Neural cell (in vitro differentiated cells): ENCODE results near the gene NPAS3. TPM values are rescaled to one million over a fixed set of nuclear protein-coding genes. Genes with fewer than 3 reads are reported as not detected.

Experiments
- H2AFZ ChIP-seq: fragments of 200-600, 300-800 bp; sonication (generic), shearing (Covaris generic); 2 replicates; pipeline ENCODE4 v1.6.0; 2014; ENCODE audit warnings: low read depth, mild to moderate bottlenecking, antibody characterized with exemption, low read length, moderate library complexity
- H3F3A ChIP-seq: fragments of 200-600 bp; shearing (Covaris generic); 2 replicates; pipeline ENCODE4 v1.6.1; 2016; ENCODE audit warnings: mild to moderate bottlenecking, moderate library complexity, mixed read lengths, antibody characterized with exemption, low read length; ENCODE audit not compliant: insufficient read depth, poor library complexity, severe bottlenecking
- H3K27ac ChIP-seq: fragments of 200-600, 300-800 bp; sonication (generic), shearing (Covaris generic); 2 replicates; pipeline ENCODE4 v1.5.1; 2014; ENCODE audit warnings: mild to moderate bottlenecking, low read length, moderate library complexity
- H3K27me3 ChIP-seq: fragments of 300-800, 200-600 bp; sonication (generic), shearing (Covaris generic); 2 replicates; pipeline ENCODE4 v1.6.0; 2014; ENCODE audit warnings: mild to moderate bottlenecking, low read depth, low read length, moderate library complexity; ENCODE audit not compliant: insufficient read depth
- H3K36me3 ChIP-seq: fragments of 300-800, 200-600 bp; sonication (generic), shearing (Covaris generic); 2 replicates; pipeline ENCODE4 v1.5.1; 2014; ENCODE audit warnings: mild to moderate bottlenecking, antibody characterized with exemption, low read length, moderate library complexity; ENCODE audit not compliant: insufficient read depth
- H3K4me2 ChIP-seq: fragments of 300-800, 200-600 bp; sonication (generic), shearing (Covaris generic); 2 replicates; pipeline ENCODE4 v1.6.0; 2014; ENCODE audit warnings: mild to moderate bottlenecking, low read length
- H3K4me3 ChIP-seq: fragments of 300-800, 200-600 bp; sonication (generic), shearing (Covaris generic); 2 replicates; pipeline ENCODE4 v1.5.1; 2014; ENCODE audit warnings: mild to moderate bottlenecking, low read length, moderate library complexity
- H3K79me2 ChIP-seq: fragments of 200-600 bp; shearing (Covaris generic); replicated peaks from 2 replicates; pipeline ENCODE4 v1.6.0; 2014; ENCODE audit warnings: mild to moderate bottlenecking, low read length, moderate library complexity; ENCODE audit not compliant: insufficient read depth
- H3K9ac ChIP-seq: fragments of 300-800, 200-600 bp; sonication (generic), shearing (Covaris generic); 2 replicates; pipeline ENCODE4 v1.6.1; 2016; ENCODE audit warnings: mild to moderate bottlenecking, low read length, mixed read lengths
- H3K9me2 ChIP-seq: fragments of 200-600 bp; shearing (Covaris generic); 2 replicates; pipeline ENCODE4 v1.6.1; 2016; ENCODE audit warnings: mild to moderate bottlenecking, low read length, mixed read lengths; ENCODE audit not compliant: insufficient read depth
- H3K9me3 ChIP-seq: fragments of 200-600, 300-800 bp; sonication (generic), shearing (Covaris generic); 2 replicates; pipeline ENCODE4 v1.6.1; 2016; ENCODE audit warnings: mild to moderate bottlenecking, mixed run types, low read length, moderate library complexity, mixed read lengths
- H4K20me1 ChIP-seq: fragments of 200-600 bp; shearing (Covaris generic); 2 replicates; pipeline ENCODE4 v1.6.1; 2016; ENCODE audit warnings: mild to moderate bottlenecking, mixed run types; ENCODE audit not compliant: insufficient read depth
- CTCF ChIP-seq: fragments of 450-650 bp; IDR thresholded peaks from 2 replicates; pipeline ENCODE4 v1.5.1; 2014; ENCODE audit warnings: antibody characterized with exemption, mild to moderate bottlenecking, moderate library complexity; ENCODE audit not compliant: poor library complexity, severe bottlenecking
- EP300 ChIP-seq: fragments of 450-650 bp; conservative IDR thresholded peaks from 2 replicates; pipeline ENCODE4 v1.6.1; 2014; ENCODE audit warnings: antibody characterized with exemption, mild to moderate bottlenecking, moderate library complexity; ENCODE audit not compliant: poor library complexity, severe bottlenecking
- EZH2 ChIP-seq: fragments of 200-600, 300-800 bp; shearing (Covaris generic), sonication (generic); IDR thresholded peaks from 2 replicates; pipeline ENCODE4 v1.6.1; 2014; ENCODE audit warnings: antibody characterized with exemption, low read length, borderline replicate concordance, mild to moderate bottlenecking; ENCODE audit not compliant: insufficient read depth, poor library complexity, severe bottlenecking
- MXI1 ChIP-seq: fragments of 450-650 bp; conservative IDR thresholded peaks from 2 replicates; pipeline ENCODE4 v1.6.1; 2014; ENCODE audit warnings: antibody characterized with exemption, mild to moderate bottlenecking; ENCODE audit not compliant: poor library complexity, severe bottlenecking
- POLR2AphosphoS5 ChIP-seq: IDR thresholded peaks from 2 replicates; pipeline ENCODE4 v1.6.1; 2012
- RAD21 ChIP-seq: fragments of 450-650 bp; conservative IDR thresholded peaks from 2 replicates; pipeline ENCODE4 v1.6.1; 2014; ENCODE audit warnings: antibody characterized with exemption, mild to moderate bottlenecking, moderate library complexity
- REST ChIP-seq: IDR thresholded peaks from 2 replicates; pipeline ENCODE4 v1.6.1; 2012; ENCODE audit warnings: borderline replicate concordance
- SMC3 ChIP-seq: fragments of 450-650 bp; conservative IDR thresholded peaks from 2 replicates; pipeline ENCODE4 v1.6.1; 2014; ENCODE audit warnings: antibody characterized with exemption, mild to moderate bottlenecking, moderate library complexity; ENCODE audit not compliant: poor library complexity
- TAF1 ChIP-seq: IDR thresholded peaks from 2 replicates; pipeline ENCODE4 v1.6.1; 2012; ENCODE audit warnings: low read depth
- polyA plus RNA-seq: library from polyadenylated mRNA; depleted of rRNA; stranded (reverse); fragments of >200 nt; gene quantifications from 2 replicates; pipeline ENCODE4 v1.2.3, GENCODE V29; 2014

The NPAS3 gene
- polyA plus RNA-seq, 1 donor from 2014 or later = 1.3 TPM

- TF ChIP-seq CTCF (no peak), POLR2AphosphoS5 (no peak)
These were observed 842.6 kb downstream of the NPAS3 start (continued) for GRCh38 chr14:33781236-33781635.

- TF ChIP-seq MXI1 (no peak), SMC3 (no peak), RAD21 (no peak), EP300 (no peak), CTCF (no peak), REST (no peak), EZH2 (no peak), TAF1 (no peak)
- no peaks in the 10 kb centered on the region for H3K27me3 ChIP-seq
- no peaks in the 10 kb centered on the region for H4K20me1 ChIP-seq
- H2AFZ ChIP-seq = no peak overlapping the region
- H3K9me2 ChIP-seq = no peaks in the 10 kb centered on the region
- H3K36me3 ChIP-seq = no peaks in the 10 kb centered on the region
- no peak overlapping the region for H3K4me3 ChIP-seq
- H3K4me2 ChIP-seq = no peak overlapping the region
- H3K9ac ChIP-seq = no peak overlapping the region
- H3K9me3 ChIP-seq = no peaks in the 10 kb centered on the region
- no peak overlapping the region for H3K27ac ChIP-seq
- H3K79me2 ChIP-seq = no peaks in the 10 kb centered on the region
- no peaks in the 10 kb centered on the region for H3F3A ChIP-seq
These were observed 844.2 kb downstream of the NPAS3 start for GRCh38 chr14:33782923-33783322.
